C4-2B (cell line): ENCODE measurements around the gene PARD3.

Experiments used
- CTCF ChIP-seq: fragments of 450-650 bp; conservative IDR thresholded peaks from 2 replicates; pipeline ENCODE4 v1.5.1; 2017; ENCODE audit warnings: mild to moderate bottlenecking
- ZFX ChIP-seq: fragments of 450-650 bp; IDR thresholded peaks from 2 replicates; pipeline ENCODE4 v1.6.1; 2017

GRCh38 chr10:34826221-34826620 lies 11.1 kb upstream of the PARD3 start:
- TF ChIP-seq CTCF (no peak), ZFX (no peak)
